Activated T-cell treated with anti-CD3 and anti-CD28 coated beads, Interleukin-2, amount 50 U/mL, for 4 hours (primary cell): ENCODE measurements around the gene ZFHX3. TPM values are rescaled to one million over a fixed set of nuclear protein-coding genes. Genes with fewer than 3 reads are reported as not detected.
"Not testable (repeated sequence)": the region's sequence is repeated elsewhere in the genome, so short reads cannot be mapped to it uniquely, and the experiment has no call there.

Experiments
- ATAC-seq, 2 donors: fragments of 200-7000 bp; cut with Tn5 transposase; one replicate each; pipeline ENCODE4 v1.10.0; 2021
- DNase-seq: peaks from one replicate; pipeline ENCODE4 v3.0.0-alpha.2; 2020
- H3K27me3 Mint-ChIP-seq: one replicate; pipeline ENCODE4 v1.8.0; 2021; ENCODE audit warnings: low read depth, mixed read lengths
- H3K36me3 Mint-ChIP-seq: one replicate; pipeline ENCODE4 v1.8.0; 2022; ENCODE audit warnings: mixed read lengths; ENCODE audit not compliant: insufficient read depth
- H3K4me1 Mint-ChIP-seq: one replicate; pipeline ENCODE4 v1.8.0; 2021; ENCODE audit warnings: low read depth, mixed read lengths
- H3K4me3 Mint-ChIP-seq: one replicate; pipeline ENCODE4 v1.8.0; 2021; ENCODE audit warnings: mild to moderate bottlenecking, moderate library complexity, mixed read lengths
- H3K9me3 Mint-ChIP-seq: one replicate; pipeline ENCODE4 v1.8.0; 2021; ENCODE audit warnings: mixed read lengths
- total RNA-seq, 3 donors: library from RNA; stranded (reverse); gene quantifications; one replicate each; pipeline ENCODE4 v1.2.1, GENCODE V29; 2021

ZFHX3 gene
- total RNA-seq: 1 to 10 TPM in 1 of 3 donors, under 1 TPM in 2; 0.29 to 2.5 (median 0.86) TPM

- Mint-ChIP-seq H3K36me3 (no peaks in the 10 kb centered on the region), H3K4me1 (peaks cover 2% of the 10 kb centered on the region), H3K4me3 (peak within 1 kb of the TSS; percentile 39), H3K27me3 (peaks cover 27% of the 10 kb centered on the region), H3K9me3 (no peaks in the 10 kb centered on the region)
- DNase-seq (no peak), ATAC-seq (peak; percentile 50 to 80)
These were observed at the start of gene ZFHX3 for GRCh38 chr16:73047536-73048291. Gene ZFHX3, minus strand, starts transcription at chr16:73048128. Its CDS starts 87,983 bp downstream, at chr16:72960145.

GRCh38 chr16:73096510-73096909, 48.6 kb upstream of the ZFHX3 start:
- Mint-ChIP-seq H3K4me3 (no peak overlapping the region), H3K27me3 (no peaks in the 10 kb centered on the region), H3K9me3 (no peaks in the 10 kb centered on the region), H3K36me3 (no peaks in the 10 kb centered on the region), H3K4me1 (peaks cover 3% of the 10 kb centered on the region)
- no peak for ATAC-seq
- no peak for DNase-seq

- no peaks in the 10 kb centered on the region for H3K27me3 Mint-ChIP-seq
- H3K4me1 Mint-ChIP-seq: peaks cover 3% of the 10 kb centered on the region
- no peak for ATAC-seq
These were observed 48.0 kb upstream of the ZFHX3 start for GRCh38 chr16:73095885-73096421.

GRCh38 chr16:73095142-73095820, 47.4 kb upstream of the ZFHX3 start:
- DNase-seq (no peak), ATAC-seq (no peak)
- H3K4me3 Mint-ChIP-seq: no peak overlapping the region
- H3K27me3 Mint-ChIP-seq: no peaks in the 10 kb centered on the region
- no peaks in the 10 kb centered on the region for H3K36me3 Mint-ChIP-seq
- H3K4me1 Mint-ChIP-seq: peaks cover 3% of the 10 kb centered on the region
- no peaks in the 10 kb centered on the region for H3K9me3 Mint-ChIP-seq

More at GRCh38 chr16:73095885-73096421, 48.0 kb upstream of the ZFHX3 start:
- Mint-ChIP-seq H3K4me3 (no peak overlapping the region), H3K36me3 (no peaks in the 10 kb centered on the region), H3K9me3 (no peaks in the 10 kb centered on the region)
- DNase-seq: no peak

GRCh38 chr16:73094371-73094770, 46.4 kb upstream of the ZFHX3 start:
- DNase-seq (no peak), ATAC-seq (no peak)
- Mint-ChIP-seq H3K4me3 (no peak overlapping the region), H3K27me3 (no peaks in the 10 kb centered on the region), H3K9me3 (no peaks in the 10 kb centered on the region), H3K4me1 (peaks cover 3% of the 10 kb centered on the region), H3K36me3 (no peaks in the 10 kb centered on the region)

- H3K9me3 Mint-ChIP-seq: no peaks in the 10 kb centered on the region
- no peak for ATAC-seq
- no peak for DNase-seq
- no peaks in the 10 kb centered on the region for H3K36me3 Mint-ChIP-seq
- H3K27me3 Mint-ChIP-seq: peaks cover 3% of the 10 kb centered on the region
- no peak overlapping the region for H3K4me3 Mint-ChIP-seq
- peaks cover 3% of the 10 kb centered on the region for H3K4me1 Mint-ChIP-seq
These were observed 45.5 kb upstream of the ZFHX3 start for GRCh38 chr16:73093146-73094144.

- ATAC-seq (no peak), DNase-seq (no peak)
- Mint-ChIP-seq H3K4me1 (peaks cover 3% of the 10 kb centered on the region), H3K27me3 (peaks cover 4% of the 10 kb centered on the region), H3K9me3 (no peaks in the 10 kb centered on the region), H3K36me3 (no peaks in the 10 kb centered on the region), H3K4me3 (peak overlapping the region; percentile 22)
These were observed 44.4 kb upstream of the ZFHX3 start for GRCh38 chr16:73092236-73092781.

- Mint-ChIP-seq H3K4me3 (no peak overlapping the region), H3K4me1 (peaks cover 3% of the 10 kb centered on the region), H3K9me3 (no peaks in the 10 kb centered on the region), H3K27me3 (peaks cover 4% of the 10 kb centered on the region), H3K36me3 (no peaks in the 10 kb centered on the region)
- no peak for DNase-seq
- ATAC-seq: no peak
These were observed 43.2 kb upstream of the ZFHX3 start for GRCh38 chr16:73091174-73091573.

- ATAC-seq: no peak
- Mint-ChIP-seq H3K9me3 (no peaks in the 10 kb centered on the region), H3K36me3 (no peaks in the 10 kb centered on the region), H3K27me3 (peaks cover 4% of the 10 kb centered on the region), H3K4me3 (no peak overlapping the region), H3K4me1 (peaks cover 3% of the 10 kb centered on the region)
- no peak for DNase-seq
These were observed 41.5 kb upstream of the ZFHX3 start for GRCh38 chr16:73089420-73089819.

- Mint-ChIP-seq H3K4me1 (no peaks in the 10 kb centered on the region), H3K4me3 (no peak overlapping the region), H3K9me3 (no peaks in the 10 kb centered on the region), H3K27me3 (peaks cover 4% of the 10 kb centered on the region), H3K36me3 (no peaks in the 10 kb centered on the region)
- ATAC-seq: no peak
- DNase-seq: no peak
These were observed 38.2 kb upstream of the ZFHX3 start for GRCh38 chr16:73086108-73086507.

GRCh38 chr16:73083271-73083670, 35.3 kb upstream of the ZFHX3 start:
- DNase-seq: no peak
- Mint-ChIP-seq H3K9me3 (no peaks in the 10 kb centered on the region), H3K36me3 (no peaks in the 10 kb centered on the region), H3K4me1 (no peaks in the 10 kb centered on the region), H3K27me3 (no peaks in the 10 kb centered on the region), H3K4me3 (no peak overlapping the region)
- ATAC-seq: no peak

- DNase-seq, H3K4me1 Mint-ChIP-seq, H3K9me3 Mint-ChIP-seq, H3K27me3 Mint-ChIP-seq, ATAC-seq, H3K4me3 Mint-ChIP-seq, H3K36me3 Mint-ChIP-seq: not testable (repeated sequence)
These were observed 34.7 kb upstream of the ZFHX3 start for GRCh38 chr16:73082634-73083051.

GRCh38 chr16:73080931-73081330, 33.0 kb upstream of the ZFHX3 start:
- Mint-ChIP-seq H3K4me1 (no peaks in the 10 kb centered on the region), H3K4me3 (no peak overlapping the region), H3K36me3 (no peaks in the 10 kb centered on the region), H3K9me3 (no peaks in the 10 kb centered on the region), H3K27me3 (no peaks in the 10 kb centered on the region)
- ATAC-seq (no peak), DNase-seq (no peak)
